HepG2 (cell line): ENCODE results near the gene RIPK1. TPM values are rescaled to one million over a fixed set of nuclear protein-coding genes. Genes with fewer than 3 reads are reported as not detected.
A peak's percentile ranks its signal among the peaks of the same experiment; 100 is the strongest.

Experiments used
- BORCS8-MEF2B ChIP-seq: sonication (generic); formaldehyde crosslinking; IDR thresholded peaks from 2 replicates; pipeline ENCODE4 v1.8.0; 2022; ENCODE audit warnings: mild to moderate bottlenecking, missing genetic modification reagents
- BRD4 ChIP-seq: sonication (generic); formaldehyde crosslinking; IDR thresholded peaks from 2 replicates; pipeline ENCODE4 v1.4.0; 2020; ENCODE audit warnings: missing genetic modification reagents
- FLYWCH1 ChIP-seq: sonication (generic); formaldehyde crosslinking; IDR thresholded peaks from 2 replicates; pipeline ENCODE4 v1.8.1; 2023; ENCODE audit warnings: mild to moderate bottlenecking, missing genetic modification reagents
- FOSL1 ChIP-seq: sonication (generic); formaldehyde crosslinking; IDR thresholded peaks from 2 replicates; pipeline ENCODE4 v1.9.0; 2021; ENCODE audit warnings: missing genetic modification reagents, borderline replicate concordance
- FOXA3 ChIP-seq: IDR thresholded peaks from 2 replicates; pipeline ENCODE4 v1.6.1; 2016; ENCODE audit warnings: missing genetic modification reagents, missing compliant biosample characterization
- HHEX ChIP-seq: IDR thresholded peaks from 2 replicates; pipeline ENCODE4 v1.6.1; 2016; ENCODE audit warnings: control low read depth
- JDP2 ChIP-seq: sonication (generic); formaldehyde crosslinking; IDR thresholded peaks from 2 replicates; pipeline ENCODE4 v1.8.1; 2022; ENCODE audit warnings: missing genetic modification reagents, borderline replicate concordance
- MEF2D ChIP-seq: sonication (generic); formaldehyde crosslinking; IDR thresholded peaks from 2 replicates; pipeline ENCODE4 v1.5.1; 2020; ENCODE audit warnings: mild to moderate bottlenecking, missing genetic modification reagents
- MIXL1 ChIP-seq: IDR thresholded peaks from 2 replicates; pipeline ENCODE4 v1.6.1; 2016
- POLR2G ChIP-seq: fragments of 200-400 bp; formaldehyde crosslinking; IDR thresholded peaks from 2 replicates; pipeline ENCODE4 v1.6.1; 2018; ENCODE audit warnings: mild to moderate bottlenecking, low read depth, low read length, moderate library complexity
- RAD21 ChIP-seq: fragments of 450-650 bp; formaldehyde crosslinking; IDR thresholded peaks from 2 replicates; pipeline ENCODE4 v1.5.0; 2020; ENCODE audit warnings: mild to moderate bottlenecking
- RXRA ChIP-seq: sonication (generic); formaldehyde crosslinking; IDR thresholded peaks from 2 replicates; pipeline ENCODE4 v1.5.1; 2020; ENCODE audit warnings: missing genetic modification reagents
- TBX3 ChIP-seq: fragments of 450-650 bp; IDR thresholded peaks from 2 replicates; pipeline ENCODE4 v1.6.1; 2017; ENCODE audit warnings: antibody characterized with exemption, mild to moderate bottlenecking, inconsistent platforms, borderline replicate concordance
- ZKSCAN1 ChIP-seq: fragments of 150-350 bp; IDR thresholded peaks from 2 replicates; pipeline ENCODE4 v1.6.1; 2014; ENCODE audit warnings: low read length
- ZNF34 ChIP-seq: sonication (generic); formaldehyde crosslinking; IDR thresholded peaks from 2 replicates; pipeline ENCODE4 v1.4.0; 2020; ENCODE audit warnings: mild to moderate bottlenecking, missing genetic modification reagents, borderline replicate concordance
- ZNF772 ChIP-seq: sonication (generic); formaldehyde crosslinking; IDR thresholded peaks from 2 replicates; pipeline ENCODE4 v1.5.0; 2020; ENCODE audit warnings: mild to moderate bottlenecking, missing genetic modification reagents
- ZNF782 ChIP-seq: sonication (generic); formaldehyde crosslinking; IDR thresholded peaks from 2 replicates; pipeline ENCODE4 v1.4.0; 2020; ENCODE audit warnings: missing genetic modification reagents, mild to moderate bottlenecking, borderline replicate concordance
- ZNF788 ChIP-seq: sonication (generic); formaldehyde crosslinking; IDR thresholded peaks from 2 replicates; pipeline ENCODE4 v1.5.0; 2020; ENCODE audit warnings: mild to moderate bottlenecking, missing genetic modification reagents, borderline replicate concordance
- ZNF816 ChIP-seq: sonication (generic); formaldehyde crosslinking; IDR thresholded peaks from 2 replicates; pipeline ENCODE4 v1.8.0; 2022; ENCODE audit warnings: missing genetic modification reagents, mild to moderate bottlenecking, borderline replicate concordance
- ZSCAN22 ChIP-seq: sonication (generic); formaldehyde crosslinking; IDR thresholded peaks from 2 replicates; pipeline ENCODE4 v1.4.0; 2020; ENCODE audit warnings: mild to moderate bottlenecking, missing genetic modification reagents
- ZSCAN29 ChIP-seq: sonication (generic); formaldehyde crosslinking; conservative IDR thresholded peaks from 2 replicates; pipeline ENCODE4 v1.4.0; 2020; ENCODE audit warnings: mild to moderate bottlenecking, missing genetic modification reagents
- ZZZ3 ChIP-seq: sonication (generic); formaldehyde crosslinking; IDR thresholded peaks from 2 replicates; pipeline ENCODE4 v1.4.0; 2020; ENCODE audit warnings: missing genetic modification reagents, mild to moderate bottlenecking, borderline replicate concordance
- polyA plus RNA-seq, 8 experiments: library from polyadenylated mRNA; depleted of rRNA in 3 of 8; stranded (reverse) in 7 of 8; unstranded in 1 of 8; fragments of >200 nt; fragmentation: Illumina TruSeq in 4 of 8; extraction: Trizol in 4 of 8; gene quantifications; 2 replicates each; pipeline versions ENCODE4 v1.2.1 to v1.2.3, GENCODE V29; 2011 to 2016; ENCODE audit warnings: low read depth in 4 of 8, missing spikeins in 1 of 8, mixed read lengths in 1 of 8; ENCODE audit not compliant: insufficient read depth in 1 of 8
- total RNA-seq, 5 experiments: library from RNA; depleted of rRNA; stranded (reverse); fragments of >200 nt; fragmentation: Illumina TruSeq; extraction: Trizol; gene quantifications; 2 replicates each; pipeline ENCODE4 v1.2.3, GENCODE V29; 2016; ENCODE audit warnings: low read depth in 1 of 5
- TF ChIP-seq, protein P1 (sequence below): sonication (generic); formaldehyde crosslinking; IDR thresholded peaks from 2 replicates; pipeline ENCODE4 v1.5.1; 2020; ENCODE audit warnings: mild to moderate bottlenecking, missing genetic modification reagents
- TF ChIP-seq, protein P2 (sequence below): sonication (generic); formaldehyde crosslinking; IDR thresholded peaks from 2 replicates; pipeline ENCODE4 v1.5.1; 2020; ENCODE audit warnings: missing genetic modification reagents, mild to moderate bottlenecking, borderline replicate concordance
- TF ChIP-seq, protein P3 (sequence below): sonication (generic); formaldehyde crosslinking; IDR thresholded peaks from 2 replicates; pipeline ENCODE4 v1.4.0; 2020; ENCODE audit warnings: missing genetic modification reagents

Gene RIPK1
- total and polyA plus RNA-seq, 2 of the 13 experiments (the other 11 are each of a cell fraction or from before 2014, with no cell fraction given), result 9.0 to 10.3 TPM

GRCh38 chr6:3118353-3119039 is 50.2 kb downstream of the RIPK1 start, which contains the start of gene BPHL (continued):
- TF ChIP-seq, protein P1, sequence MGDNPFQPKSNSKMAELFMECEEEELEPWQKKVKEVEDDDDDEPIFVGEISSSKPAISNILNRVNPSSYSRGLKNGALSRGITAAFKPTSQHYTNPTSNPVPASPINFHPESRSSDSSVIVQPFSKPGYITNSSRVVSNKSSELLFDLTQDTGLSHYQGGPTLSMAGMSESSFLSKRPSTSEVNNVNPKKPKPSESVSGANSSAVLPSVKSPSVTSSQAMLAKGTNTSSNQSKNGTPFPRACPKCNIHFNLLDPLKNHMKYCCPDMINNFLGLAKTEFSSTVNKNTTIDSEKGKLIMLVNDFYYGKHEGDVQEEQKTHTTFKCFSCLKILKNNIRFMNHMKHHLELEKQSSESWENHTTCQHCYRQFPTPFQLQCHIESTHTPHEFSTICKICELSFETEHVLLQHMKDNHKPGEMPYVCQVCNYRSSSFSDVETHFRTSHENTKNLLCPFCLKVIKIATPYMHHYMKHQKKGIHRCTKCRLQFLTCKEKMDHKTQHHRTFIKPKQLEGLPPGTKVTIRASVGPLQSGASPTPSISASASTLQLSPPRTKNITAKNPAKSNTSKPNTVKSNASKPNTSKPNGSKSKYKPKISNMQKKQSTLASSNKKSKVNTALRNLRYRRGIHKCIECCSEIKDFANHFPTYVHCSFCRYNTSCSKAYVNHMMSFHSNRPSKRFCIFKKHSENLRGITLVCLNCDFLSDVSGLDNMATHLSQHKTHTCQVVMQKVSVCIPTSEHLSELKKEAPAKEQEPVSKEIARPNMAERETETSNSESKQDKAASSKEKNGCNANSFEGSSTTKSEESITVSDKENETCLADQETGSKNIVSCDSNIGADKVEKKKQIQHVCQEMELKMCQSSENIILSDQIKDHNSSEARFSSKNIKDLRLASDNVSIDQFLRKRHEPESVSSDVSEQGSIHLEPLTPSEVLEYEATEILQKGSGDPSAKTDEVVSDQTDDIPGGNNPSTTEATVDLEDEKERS (CRISPR knock-in tag), result peak; percentile 82; the same call in 1 of the 2 replicates
- TF ChIP-seq ZNF34, result peak; percentile 91; the same call in 1 of the 2 replicates
- TF ChIP-seq RXRA (CRISPR knock-in tag), result peak; percentile 85
- peak; percentile 89 for TF ChIP-seq ZNF772
- peak; percentile 67 for TF ChIP-seq RAD21
- TF ChIP-seq FOXA3, result peak; percentile 47
- no peak for TF ChIP-seq ZKSCAN1
- 0 out of 2 replicates have a peak, but pooled peaks have one; percentile 40 for TF ChIP-seq JDP2 (CRISPR knock-in tag)
- peak; percentile 21; the same call in 1 of the 2 replicates for TF ChIP-seq ZZZ3 (CRISPR knock-in tag)
- TF ChIP-seq FOSL1 (CRISPR knock-in tag), result no peak
- TF ChIP-seq TBX3, result no peak; the same call in 1 of the 2 replicates
- TF ChIP-seq HHEX (CRISPR knock-in tag), result no peak
- TF ChIP-seq ZNF788 (CRISPR knock-in tag), result peak; percentile 88
- 0 out of 2 replicates have a peak, but pooled peaks have one; percentile 21 for TF ChIP-seq MIXL1 (CRISPR knock-in tag)
- peak; percentile 84 for TF ChIP-seq ZNF782 (CRISPR knock-in tag)
- peak; percentile 94 for TF ChIP-seq BORCS8-MEF2B (CRISPR knock-in tag)
- TF ChIP-seq MEF2D, result peak; percentile 83
- TF ChIP-seq, protein P2, sequence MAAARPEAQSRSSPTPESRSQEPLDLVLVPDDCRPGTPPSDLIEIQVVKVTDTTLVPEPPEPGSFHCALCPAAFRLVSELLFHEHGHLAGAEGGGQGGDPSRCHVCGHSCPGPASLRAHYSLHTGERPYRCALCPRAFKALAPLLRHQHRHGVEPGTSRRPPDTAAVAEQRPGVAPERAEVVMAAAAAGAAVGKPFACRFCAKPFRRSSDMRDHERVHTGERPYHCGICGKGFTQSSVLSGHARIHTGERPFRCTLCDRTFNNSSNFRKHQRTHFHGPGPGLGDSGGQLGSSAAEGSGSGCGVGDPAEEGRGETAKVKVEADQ, result peak; percentile 99
- TF ChIP-seq, protein P3, sequence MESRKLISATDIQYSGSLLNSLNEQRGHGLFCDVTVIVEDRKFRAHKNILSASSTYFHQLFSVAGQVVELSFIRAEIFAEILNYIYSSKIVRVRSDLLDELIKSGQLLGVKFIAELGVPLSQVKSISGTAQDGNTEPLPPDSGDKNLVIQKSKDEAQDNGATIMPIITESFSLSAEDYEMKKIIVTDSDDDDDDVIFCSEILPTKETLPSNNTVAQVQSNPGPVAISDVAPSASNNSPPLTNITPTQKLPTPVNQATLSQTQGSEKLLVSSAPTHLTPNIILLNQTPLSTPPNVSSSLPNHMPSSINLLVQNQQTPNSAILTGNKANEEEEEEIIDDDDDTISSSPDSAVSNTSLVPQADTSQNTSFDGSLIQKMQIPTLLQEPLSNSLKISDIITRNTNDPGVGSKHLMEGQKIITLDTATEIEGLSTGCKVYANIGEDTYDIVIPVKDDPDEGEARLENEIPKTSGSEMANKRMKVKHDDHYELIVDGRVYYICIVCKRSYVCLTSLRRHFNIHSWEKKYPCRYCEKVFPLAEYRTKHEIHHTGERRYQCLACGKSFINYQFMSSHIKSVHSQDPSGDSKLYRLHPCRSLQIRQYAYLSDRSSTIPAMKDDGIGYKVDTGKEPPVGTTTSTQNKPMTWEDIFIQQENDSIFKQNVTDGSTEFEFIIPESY (CRISPR knock-in tag), result no peak
- peak; percentile 94 for TF ChIP-seq POLR2G
- no peak for TF ChIP-seq FLYWCH1
- peak; percentile 28; the same call in 1 of the 2 replicates for TF ChIP-seq BRD4 (CRISPR knock-in tag)
- TF ChIP-seq ZSCAN29 (CRISPR knock-in tag), result peak; percentile 100
- TF ChIP-seq ZNF816 (CRISPR knock-in tag), result no peak; the same call in 1 of the 2 replicates
- peak; percentile 84; the same call in 1 of the 2 replicates for TF ChIP-seq ZSCAN22 (CRISPR knock-in tag)
